NCI-H82 treated with DMSO at 0.1 percent for 48 hours (cell line): ENCODE data around the gene ZNHIT1.
"Not testable (repeated sequence)": the region's sequence is repeated elsewhere in the genome, so short reads cannot be mapped to it uniquely, and the experiment has no call there.

ENCODE experiments used
- DNase-seq: peaks from one replicate; lab custom pipeline; 2025; ENCODE audit not compliant: unreplicated experiment; lab: John Stamatoyannopoulos, UW

Gene ZNHIT1

GRCh38 chr7:101240226-101241014 is 22.5 kb downstream of the ZNHIT1 start:
- no peak for DNase-seq

DNA sequence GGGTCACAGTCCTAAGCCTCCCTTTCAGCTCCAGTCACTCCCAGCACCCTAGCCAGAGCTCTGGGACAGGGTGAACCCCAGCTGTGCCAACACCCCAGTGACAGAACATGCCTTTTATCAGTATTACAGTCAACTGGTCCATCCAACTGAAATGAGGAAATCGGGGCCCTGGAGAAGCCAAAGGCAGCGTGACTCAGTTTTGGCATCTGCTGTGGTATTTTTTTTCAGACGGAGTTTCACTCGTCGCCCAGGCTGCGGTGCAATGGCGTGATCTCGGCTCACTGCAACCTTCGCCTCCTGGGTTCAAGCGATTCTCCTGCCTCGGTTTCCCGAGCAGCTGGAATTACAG is 23.0 kb downstream of the ZNHIT1 start:
- DNase-seq = no peak

DNA sequence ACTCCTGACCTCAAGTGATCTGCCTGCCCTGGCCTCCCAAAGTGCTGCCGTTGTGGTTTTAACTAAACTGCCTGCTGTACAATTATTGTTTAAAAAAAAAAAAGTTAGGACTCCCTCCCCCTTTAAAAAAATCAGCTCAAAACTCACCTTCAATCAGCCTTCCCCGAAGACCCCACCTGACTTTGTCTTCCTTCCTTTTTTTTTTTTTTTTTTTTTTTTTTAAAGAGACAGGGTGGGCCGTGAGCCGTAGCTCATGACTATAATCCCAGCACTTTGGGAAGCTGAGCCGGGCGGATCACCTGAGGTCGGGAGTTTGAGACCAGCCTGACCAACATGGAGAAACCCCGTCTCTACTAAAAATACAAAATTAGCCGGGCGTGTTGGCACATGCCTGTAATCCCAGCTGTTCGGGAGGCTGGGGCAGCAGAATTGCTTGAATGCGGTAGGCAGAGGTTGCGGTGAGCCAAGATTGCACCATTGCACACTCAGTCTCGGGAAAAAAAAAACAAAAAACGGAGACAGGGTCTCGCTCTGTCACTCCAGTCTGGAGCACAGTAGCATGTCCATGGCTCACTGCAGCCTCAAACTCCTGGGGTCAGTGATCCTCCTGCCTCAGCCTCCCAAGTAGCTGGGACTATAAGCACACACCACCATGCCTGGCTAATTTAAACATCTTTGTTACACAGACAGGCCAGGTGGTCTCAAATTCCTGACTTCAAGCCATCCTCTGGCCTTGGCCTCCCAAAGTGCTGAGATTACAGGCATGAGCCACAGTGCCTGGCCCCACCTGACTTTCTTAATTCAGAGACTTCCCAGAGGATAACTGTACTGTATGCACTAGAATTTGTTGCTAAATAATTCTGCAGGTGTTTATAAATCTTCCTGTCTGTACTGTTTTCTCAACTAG is 23.7 kb downstream of the ZNHIT1 start:
- DNase-seq = no peak

DNA sequence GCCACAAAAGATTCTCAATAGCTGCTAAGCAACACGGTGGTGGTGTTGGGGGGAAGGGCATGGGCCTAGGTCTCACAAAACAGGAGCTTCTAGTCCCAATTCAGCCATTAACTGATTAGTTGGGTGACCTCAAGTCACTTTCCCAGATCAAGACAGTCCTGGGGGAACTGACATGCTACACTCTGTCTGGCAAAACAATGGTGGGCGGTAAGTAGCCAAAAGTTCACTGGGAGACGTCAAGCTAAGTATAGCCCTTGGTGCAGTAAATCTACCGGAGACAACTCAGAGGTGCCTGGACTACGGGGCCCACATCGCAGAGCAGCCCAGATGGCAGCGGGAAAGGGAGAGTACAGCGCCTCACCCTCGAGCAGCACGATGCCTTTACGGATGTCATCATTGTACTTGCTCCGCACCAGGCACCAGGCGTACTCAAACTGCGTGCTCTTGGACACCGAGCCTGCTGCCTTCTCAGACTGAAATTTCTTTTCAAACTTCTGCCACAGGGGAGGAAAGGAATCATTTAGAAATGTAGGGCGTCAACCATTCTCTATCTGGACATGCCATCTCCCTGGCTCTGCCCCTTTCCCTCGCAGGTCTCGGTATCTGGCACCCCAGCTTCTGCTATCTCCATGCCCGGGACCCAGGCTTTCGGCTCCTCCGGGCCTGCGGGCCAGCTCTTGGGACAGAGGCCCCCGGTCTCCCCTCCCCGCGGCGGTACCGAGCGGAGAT is 25.8 kb downstream of the ZNHIT1 start:
- DNase-seq = no peak

- peak; percentile 73 for DNase-seq
Observed at GRCh38 chr7:101244375-101245146, 26.6 kb downstream of the ZNHIT1 start, which contains the start of gene FIS1. Gene FIS1 (minus strand): TSS chr7:101245081. CDS start chr7:101245004, 77 bp downstream.

- DNase-seq = no peak
Observed at GRCh38 chr7:101245147-101245668, 27.2 kb downstream of the ZNHIT1 start.

- DNase-seq = no peak
Observed at GRCh38 chr7:101248276-101248675, 30.3 kb downstream of the ZNHIT1 start.

- DNase-seq = no peak
Observed at GRCh38 chr7:101250324-101250723, 32.4 kb downstream of the ZNHIT1 start.

- DNase-seq = peak; percentile 82
Observed at GRCh38 chr7:101251871-101252659, 34.1 kb downstream of the ZNHIT1 start.

DNA sequence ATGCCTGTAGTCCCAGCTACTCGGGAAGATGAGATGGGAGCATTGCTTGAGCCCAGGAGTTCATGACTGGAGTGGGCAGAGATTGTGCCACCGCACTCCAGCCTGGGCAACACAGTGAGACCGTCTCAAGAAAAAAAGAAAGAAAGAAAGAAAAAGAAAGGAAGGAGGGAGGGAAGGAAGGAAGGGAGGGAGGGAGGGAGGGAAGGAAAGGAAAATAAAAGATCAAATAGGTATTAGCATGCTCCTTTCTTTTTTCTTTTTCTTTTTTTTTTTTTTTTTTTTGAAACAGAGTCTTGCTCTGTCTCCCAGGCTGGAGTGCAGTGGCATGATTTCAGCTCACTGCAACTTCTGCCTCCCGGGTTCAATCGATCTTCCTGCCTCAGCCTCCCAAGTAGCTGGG is 35.2 kb downstream of the ZNHIT1 start:
- DNase-seq = not testable (repeated sequence)

GRCh38 chr7:101255796-101256195 is 37.8 kb downstream of the ZNHIT1 start:
- DNase-seq = no peak

DNA sequence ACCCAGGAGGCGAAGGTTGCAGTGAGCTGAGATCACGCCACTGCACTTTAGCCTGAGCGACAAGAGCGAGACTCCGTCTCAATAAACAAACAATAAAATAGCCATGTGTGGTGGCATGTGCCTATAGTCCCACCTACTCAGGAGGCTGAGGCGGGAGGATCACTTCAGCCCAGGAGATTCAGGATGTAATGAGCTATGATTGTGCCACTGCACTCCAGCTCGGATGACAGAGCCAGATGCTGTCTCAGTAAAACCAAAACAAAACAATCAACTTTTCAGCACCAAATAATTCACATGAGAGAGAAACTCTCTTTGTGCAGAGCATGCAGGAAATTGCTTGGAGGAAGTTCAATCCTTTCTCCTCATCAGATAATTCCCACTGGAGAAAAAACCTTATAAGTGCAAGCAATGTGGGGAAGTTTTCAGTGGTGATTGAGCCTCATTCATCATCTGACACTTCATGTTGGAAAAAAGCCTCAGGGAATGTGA is 40.3 kb downstream of the ZNHIT1 start:
- no peak for DNase-seq

GRCh38 chr7:101264102-101264706 is 46.2 kb downstream of the ZNHIT1 start:
- not testable (repeated sequence) for DNase-seq

GRCh38 chr7:101265622-101266516 is 47.9 kb downstream of the ZNHIT1 start:
- no peak for DNase-seq

DNA sequence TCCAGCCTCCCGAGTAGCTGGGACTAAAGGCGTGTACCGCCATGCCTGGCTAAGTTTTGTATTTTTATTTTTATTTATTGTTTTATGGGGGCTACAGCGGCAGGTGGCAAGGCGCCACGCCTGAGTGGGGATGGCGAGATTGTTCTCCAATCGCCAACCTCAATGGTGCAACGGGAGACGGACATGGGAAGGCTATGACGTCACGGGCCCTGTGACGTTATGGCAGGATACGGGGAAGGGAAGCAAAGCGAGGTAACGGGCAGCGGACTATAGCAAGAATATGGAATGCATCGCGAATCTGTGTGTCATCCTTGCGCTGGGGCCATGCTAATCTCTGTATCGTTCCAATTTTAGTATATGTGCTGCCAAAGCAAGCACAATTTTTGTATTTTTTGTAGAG is 51.7 kb downstream of the ZNHIT1 start:
- no peak for DNase-seq

- no peak for DNase-seq
Observed at GRCh38 chr7:101271021-101271420, 53.1 kb downstream of the ZNHIT1 start.

DNA sequence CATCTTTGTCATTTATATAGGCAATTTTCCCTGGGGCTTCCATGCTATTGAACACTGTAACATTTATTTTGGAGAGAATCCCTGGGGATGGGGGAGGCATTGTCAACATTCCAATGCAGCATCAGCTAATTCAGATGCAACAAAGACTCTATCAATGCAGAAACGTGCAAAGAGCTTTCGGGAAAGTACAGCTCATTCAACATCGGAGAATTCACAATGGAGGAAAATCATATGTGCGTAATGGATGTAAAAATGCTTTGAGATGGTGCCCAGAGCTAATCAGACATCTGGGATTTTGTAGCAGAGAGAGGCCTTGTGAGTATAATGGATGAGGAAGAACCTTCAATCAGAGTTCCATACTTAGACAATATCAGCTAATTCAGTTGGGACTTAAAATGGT is 55.2 kb downstream of the ZNHIT1 start:
- no peak for DNase-seq
